ENCODE measurements around the gene SSC5D. TPM values are rescaled to one million over a fixed set of nuclear protein-coding genes. Genes with fewer than 3 reads are reported as not detected.
A peak's percentile ranks its signal among the peaks of the same experiment; 100 is the strongest.

Gene SSC5D
- total and polyA plus RNA-seq, 2 donors (not counting 1 experiment from before 2014, with no cell fraction given), result 3.0 to 19.7 TPM

DNA sequence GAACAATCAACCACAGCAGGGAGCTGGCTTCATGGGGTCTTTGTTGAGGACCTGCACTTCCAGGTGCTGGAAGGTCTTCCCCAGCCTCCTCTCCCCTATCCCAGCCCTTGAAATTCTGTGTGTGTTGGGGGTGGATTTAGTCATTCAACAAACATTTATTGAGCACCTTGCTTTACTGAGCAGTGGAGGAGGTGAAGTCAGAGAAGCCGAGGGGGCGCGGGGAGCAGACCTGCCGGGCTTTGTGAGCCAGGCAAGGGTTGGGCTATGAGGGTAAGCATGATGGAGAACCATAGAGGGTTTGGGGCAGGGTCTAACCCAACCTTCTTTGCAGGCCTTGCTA is 20.2 kb upstream of the SSC5D start:
- Histone ChIP-seq H3K36me3 (ENCODE audit: control insufficient read depth, insufficient read depth, low read length) (no peaks in the 10 kb centered on the region), H4K20me1 (ENCODE audit: control insufficient read depth, extremely low read depth, insufficient read depth, low read length) (no peaks in the 10 kb centered on the region), H3K27me3 (ENCODE audit: control insufficient read depth, insufficient read depth, low read length) (no peaks in the 10 kb centered on the region), H3K27ac (ENCODE audit: insufficient read depth, low read length) (no peak overlapping the region), H3K9me3 (ENCODE audit: control insufficient read depth, insufficient read depth, low read depth, low read length) (no peaks in the 10 kb centered on the region), H3K4me2 (ENCODE audit: extremely low read depth, insufficient read depth, low read length) (no peak overlapping the region), H3K9ac (ENCODE audit: insufficient read depth, low read length) (no peak overlapping the region), H3K79me2 (ENCODE audit: control insufficient read depth, insufficient read depth, low read length) (no peaks in the 10 kb centered on the region), H3K4me3 (replicated peaks in 1 of 4; ENCODE audit: control extremely low read depth in 1 of 4, insufficient read depth in 1 of 4, low read depth in 3 of 4, low read length in 4 of 4) (no peak overlapping the region), H3K4me1 (ENCODE audit: control insufficient read depth, extremely low read depth, insufficient read depth, low read length) (peaks cover 4% of the 10 kb centered on the region), H2AFZ (ENCODE audit: low read length) (no peak overlapping the region)
- no peak for DNase-seq (ENCODE audit: low read depth in 2 of 2)
- TF ChIP-seq, protein P1, sequence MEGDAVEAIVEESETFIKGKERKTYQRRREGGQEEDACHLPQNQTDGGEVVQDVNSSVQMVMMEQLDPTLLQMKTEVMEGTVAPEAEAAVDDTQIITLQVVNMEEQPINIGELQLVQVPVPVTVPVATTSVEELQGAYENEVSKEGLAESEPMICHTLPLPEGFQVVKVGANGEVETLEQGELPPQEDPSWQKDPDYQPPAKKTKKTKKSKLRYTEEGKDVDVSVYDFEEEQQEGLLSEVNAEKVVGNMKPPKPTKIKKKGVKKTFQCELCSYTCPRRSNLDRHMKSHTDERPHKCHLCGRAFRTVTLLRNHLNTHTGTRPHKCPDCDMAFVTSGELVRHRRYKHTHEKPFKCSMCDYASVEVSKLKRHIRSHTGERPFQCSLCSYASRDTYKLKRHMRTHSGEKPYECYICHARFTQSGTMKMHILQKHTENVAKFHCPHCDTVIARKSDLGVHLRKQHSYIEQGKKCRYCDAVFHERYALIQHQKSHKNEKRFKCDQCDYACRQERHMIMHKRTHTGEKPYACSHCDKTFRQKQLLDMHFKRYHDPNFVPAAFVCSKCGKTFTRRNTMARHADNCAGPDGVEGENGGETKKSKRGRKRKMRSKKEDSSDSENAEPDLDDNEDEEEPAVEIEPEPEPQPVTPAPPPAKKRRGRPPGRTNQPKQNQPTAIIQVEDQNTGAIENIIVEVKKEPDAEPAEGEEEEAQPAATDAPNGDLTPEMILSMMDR (conservative IDR thresholded peaks at IDR 0.05 in 1 of 2, IDR thresholded peaks at IDR 0.05 in 1 of 2; ENCODE audit: low read depth in 1 of 2, low read length in 2 of 2), result no peak
- TF ChIP-seq EZH2 (IDR thresholded peaks at IDR 0.05; ENCODE audit: low read length, missing control alignments), result no peak

DNA sequence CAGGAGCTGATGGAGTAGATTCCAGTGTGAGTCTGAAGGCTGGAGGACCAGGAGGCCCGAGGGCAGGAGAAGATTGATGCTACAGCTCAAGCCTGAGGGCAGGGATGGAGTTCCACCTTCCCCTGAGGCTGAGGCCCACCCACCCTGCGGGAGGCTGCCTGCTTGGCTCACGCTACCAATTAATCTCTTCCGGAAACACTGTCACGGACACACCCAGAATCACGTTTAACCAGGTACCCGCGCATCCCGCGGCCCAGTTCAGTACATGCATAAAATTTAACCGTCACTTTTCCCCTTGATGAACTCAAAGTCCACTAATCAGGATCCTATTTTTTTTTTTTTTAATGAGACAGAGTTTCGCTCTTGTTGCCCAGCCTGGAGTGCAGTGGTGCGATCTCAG is 17.0 kb upstream of the SSC5D start:
- Histone ChIP-seq H3K4me1 (ENCODE audit: control insufficient read depth, extremely low read depth, insufficient read depth, low read length) (peaks cover 4% of the 10 kb centered on the region), H4K20me1 (ENCODE audit: control insufficient read depth, extremely low read depth, insufficient read depth, low read length) (no peaks in the 10 kb centered on the region), H3K9ac (ENCODE audit: insufficient read depth, low read length) (no peak overlapping the region), H3K4me3 (replicated peaks in 1 of 4; ENCODE audit: control extremely low read depth in 1 of 4, insufficient read depth in 1 of 4, low read depth in 3 of 4, low read length in 4 of 4) (no peak overlapping the region), H3K9me3 (ENCODE audit: control insufficient read depth, insufficient read depth, low read depth, low read length) (no peaks in the 10 kb centered on the region), H3K4me2 (ENCODE audit: extremely low read depth, insufficient read depth, low read length) (no peak overlapping the region), H3K27me3 (ENCODE audit: control insufficient read depth, insufficient read depth, low read length) (no peaks in the 10 kb centered on the region), H2AFZ (ENCODE audit: low read length) (no peak overlapping the region), H3K27ac (ENCODE audit: insufficient read depth, low read length) (no peak overlapping the region), H3K36me3 (ENCODE audit: control insufficient read depth, insufficient read depth, low read length) (no peaks in the 10 kb centered on the region), H3K79me2 (ENCODE audit: control insufficient read depth, insufficient read depth, low read length) (no peaks in the 10 kb centered on the region)
- DNase-seq (ENCODE audit: low read depth in 2 of 2), result no peak
- no peak for TF ChIP-seq EZH2 (IDR thresholded peaks at IDR 0.05; ENCODE audit: low read length, missing control alignments)
- TF ChIP-seq, protein P1 (conservative IDR thresholded peaks at IDR 0.05 in 1 of 2, IDR thresholded peaks at IDR 0.05 in 1 of 2; ENCODE audit: low read depth in 1 of 2, low read length in 2 of 2), result no peak

DNA sequence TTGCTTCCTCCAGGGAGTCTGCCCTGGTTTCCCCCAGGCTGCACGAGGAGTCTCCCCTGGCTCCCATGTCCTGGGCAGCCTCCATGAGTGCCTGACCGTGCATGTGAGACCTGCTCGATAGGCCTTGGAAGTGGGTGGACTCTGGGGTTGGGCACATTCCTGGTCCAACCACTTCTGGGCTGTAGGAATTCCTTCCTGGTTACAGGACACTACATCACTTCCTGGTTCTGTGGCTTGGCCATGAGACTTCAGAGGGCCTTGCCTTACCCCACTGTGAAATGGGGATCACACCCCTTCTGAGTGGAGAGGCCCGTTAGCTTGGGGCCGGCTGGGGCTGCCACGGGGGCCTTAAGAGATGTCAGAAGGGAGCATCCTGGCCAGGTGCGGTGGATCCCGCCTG is 15.8 kb upstream of the SSC5D start:
- no peak overlapping the region for H3K9ac ChIP-seq (ENCODE audit: insufficient read depth, low read length)
- H3K36me3 ChIP-seq (ENCODE audit: control insufficient read depth, insufficient read depth, low read length), result no peaks in the 10 kb centered on the region
- no peak overlapping the region for H3K4me3 ChIP-seq (replicated peaks in 1 of 4; ENCODE audit: control extremely low read depth in 1 of 4, insufficient read depth in 1 of 4, low read depth in 3 of 4, low read length in 4 of 4)
- H3K9me3 ChIP-seq (ENCODE audit: control insufficient read depth, insufficient read depth, low read depth, low read length), result no peaks in the 10 kb centered on the region
- H3K27ac ChIP-seq (ENCODE audit: insufficient read depth, low read length), result no peak overlapping the region
- peaks cover 4% of the 10 kb centered on the region for H3K4me1 ChIP-seq (ENCODE audit: control insufficient read depth, extremely low read depth, insufficient read depth, low read length)
- no peak overlapping the region for H2AFZ ChIP-seq (ENCODE audit: low read length)
- H3K4me2 ChIP-seq (ENCODE audit: extremely low read depth, insufficient read depth, low read length), result no peak overlapping the region
- no peaks in the 10 kb centered on the region for H4K20me1 ChIP-seq (ENCODE audit: control insufficient read depth, extremely low read depth, insufficient read depth, low read length)
- no peaks in the 10 kb centered on the region for H3K79me2 ChIP-seq (ENCODE audit: control insufficient read depth, insufficient read depth, low read length)
- DNase-seq (ENCODE audit: low read depth in 2 of 2), result peak; percentile 37 to 90
- H3K27me3 ChIP-seq (ENCODE audit: control insufficient read depth, insufficient read depth, low read length), result no peaks in the 10 kb centered on the region
- no peak for TF ChIP-seq EZH2 (IDR thresholded peaks at IDR 0.05; ENCODE audit: low read length, missing control alignments)
- TF ChIP-seq, protein P1 (conservative IDR thresholded peaks at IDR 0.05 in 1 of 2, IDR thresholded peaks at IDR 0.05 in 1 of 2; ENCODE audit: low read depth in 1 of 2, low read length in 2 of 2), result no peak

Measured in fibroblast of lung (primary cell).